Suprapubic skin (tissue), 3 donors: ENCODE measurements around the gene KRTAP9-1.

Source experiments
- POLR2A ChIP-seq, 2 donors: fragments of 450-650 bp; IDR thresholded peaks; one replicate each; pipeline ENCODE4 v1.6.1; 2017; ENCODE audit warnings: antibody characterized with exemption in 2 of 2, mild to moderate bottlenecking in 2 of 2, moderate library complexity in 2 of 2
- TF ChIP-seq, protein P1 (sequence below), 2 donors: fragments of 200-600 bp in 1 of 2; fragments of 450-650 bp in 1 of 2; sonication (generic) in 1 of 2; IDR thresholded peaks; one replicate each; pipeline ENCODE4 v1.5.1; 2016 to 2019; ENCODE audit warnings: antibody characterized with exemption in 2 of 2, mild to moderate bottlenecking in 1 of 2, moderate library complexity in 1 of 2

DNA sequence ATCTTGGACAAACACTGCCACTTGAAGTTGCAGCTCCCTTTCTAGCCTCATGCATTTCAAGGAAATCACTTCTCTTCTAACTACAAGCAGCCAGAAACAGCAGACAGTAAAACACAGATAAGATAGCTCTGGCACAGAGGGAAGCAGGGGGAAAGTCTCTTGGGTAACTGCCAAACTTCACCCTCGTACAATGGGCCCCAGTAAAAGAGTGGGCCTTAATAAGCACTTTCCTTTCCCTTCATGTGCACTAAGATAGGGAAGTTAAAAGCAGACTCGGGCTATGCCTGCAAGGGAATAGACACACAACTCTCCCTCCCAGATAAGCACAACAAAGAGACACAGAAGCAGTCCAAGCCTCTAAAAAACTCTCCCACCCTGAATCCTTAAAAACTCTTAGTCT is 35.8 kb upstream of the KRTAP9-1 start:
- TF ChIP-seq POLR2A (IDR thresholded peaks at IDR 0.05) = no peak
- TF ChIP-seq, protein P1, sequence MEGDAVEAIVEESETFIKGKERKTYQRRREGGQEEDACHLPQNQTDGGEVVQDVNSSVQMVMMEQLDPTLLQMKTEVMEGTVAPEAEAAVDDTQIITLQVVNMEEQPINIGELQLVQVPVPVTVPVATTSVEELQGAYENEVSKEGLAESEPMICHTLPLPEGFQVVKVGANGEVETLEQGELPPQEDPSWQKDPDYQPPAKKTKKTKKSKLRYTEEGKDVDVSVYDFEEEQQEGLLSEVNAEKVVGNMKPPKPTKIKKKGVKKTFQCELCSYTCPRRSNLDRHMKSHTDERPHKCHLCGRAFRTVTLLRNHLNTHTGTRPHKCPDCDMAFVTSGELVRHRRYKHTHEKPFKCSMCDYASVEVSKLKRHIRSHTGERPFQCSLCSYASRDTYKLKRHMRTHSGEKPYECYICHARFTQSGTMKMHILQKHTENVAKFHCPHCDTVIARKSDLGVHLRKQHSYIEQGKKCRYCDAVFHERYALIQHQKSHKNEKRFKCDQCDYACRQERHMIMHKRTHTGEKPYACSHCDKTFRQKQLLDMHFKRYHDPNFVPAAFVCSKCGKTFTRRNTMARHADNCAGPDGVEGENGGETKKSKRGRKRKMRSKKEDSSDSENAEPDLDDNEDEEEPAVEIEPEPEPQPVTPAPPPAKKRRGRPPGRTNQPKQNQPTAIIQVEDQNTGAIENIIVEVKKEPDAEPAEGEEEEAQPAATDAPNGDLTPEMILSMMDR (IDR thresholded peaks at IDR 0.05) = no peak
